ENCODE results near the gene TCF25. TPM values are rescaled to one million over a fixed set of nuclear protein-coding genes. Genes with fewer than 3 reads are reported as not detected.

TCF25 gene
- polyA plus RNA-seq, 1 experiment = 219 TPM

DNA sequence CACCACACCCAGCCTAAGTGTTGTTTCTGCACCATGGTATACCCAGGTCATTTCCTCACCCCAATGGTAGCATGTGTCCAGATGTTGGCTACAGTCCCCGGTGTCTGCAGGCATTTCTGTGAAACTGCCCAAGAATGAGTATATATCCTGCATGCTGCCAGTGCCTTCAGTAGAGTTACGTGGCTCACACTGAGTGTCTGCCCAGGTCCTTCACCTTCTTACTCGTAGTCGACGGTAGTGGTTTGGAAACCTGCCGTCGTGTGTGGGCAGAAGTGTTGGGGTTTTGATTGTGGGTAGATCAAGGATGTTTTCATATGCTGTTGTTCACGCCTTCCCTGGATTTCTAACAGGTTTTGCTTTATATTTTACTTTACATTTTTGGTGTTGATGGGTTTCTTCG, 16.8 kb downstream of the TCF25 start:
- TF ChIP-seq, protein P1, sequence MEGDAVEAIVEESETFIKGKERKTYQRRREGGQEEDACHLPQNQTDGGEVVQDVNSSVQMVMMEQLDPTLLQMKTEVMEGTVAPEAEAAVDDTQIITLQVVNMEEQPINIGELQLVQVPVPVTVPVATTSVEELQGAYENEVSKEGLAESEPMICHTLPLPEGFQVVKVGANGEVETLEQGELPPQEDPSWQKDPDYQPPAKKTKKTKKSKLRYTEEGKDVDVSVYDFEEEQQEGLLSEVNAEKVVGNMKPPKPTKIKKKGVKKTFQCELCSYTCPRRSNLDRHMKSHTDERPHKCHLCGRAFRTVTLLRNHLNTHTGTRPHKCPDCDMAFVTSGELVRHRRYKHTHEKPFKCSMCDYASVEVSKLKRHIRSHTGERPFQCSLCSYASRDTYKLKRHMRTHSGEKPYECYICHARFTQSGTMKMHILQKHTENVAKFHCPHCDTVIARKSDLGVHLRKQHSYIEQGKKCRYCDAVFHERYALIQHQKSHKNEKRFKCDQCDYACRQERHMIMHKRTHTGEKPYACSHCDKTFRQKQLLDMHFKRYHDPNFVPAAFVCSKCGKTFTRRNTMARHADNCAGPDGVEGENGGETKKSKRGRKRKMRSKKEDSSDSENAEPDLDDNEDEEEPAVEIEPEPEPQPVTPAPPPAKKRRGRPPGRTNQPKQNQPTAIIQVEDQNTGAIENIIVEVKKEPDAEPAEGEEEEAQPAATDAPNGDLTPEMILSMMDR (IDR thresholded peaks at IDR 0.05; ENCODE audit: insufficient read depth, low read depth, low read length) = no peak
- DNase-seq (ENCODE audit: low read depth) = no peak
- H3K27me3 ChIP-seq (ENCODE audit: control insufficient read depth, insufficient read depth, low read length) = no peaks in the 10 kb centered on the region
- ChIA-PET CTCF (interaction anchor here (0.6 to 1.6 kb wide), 2 partner anchors 13 to 20 kb away, joined by 3 to 5 read pairs; no protein-coding TSS in a partner anchor), POLR2A (no interaction called here)
- peaks cover 51% of the 10 kb centered on the region for H3K36me3 ChIP-seq (ENCODE audit: control insufficient read depth, insufficient read depth, low read length)
- no peak overlapping the region for H3K4me3 ChIP-seq (ENCODE audit: low read depth, low read length)

- ChIA-PET CTCF (interaction anchor here (1.6 kb wide), 1 partner anchor 19 kb away, joined by 5 read pairs; no protein-coding TSS in a partner anchor), POLR2A (no interaction called here)
- Histone ChIP-seq H3K27me3 (ENCODE audit: control insufficient read depth, insufficient read depth, low read length) (no peaks in the 10 kb centered on the region), H3K4me3 (ENCODE audit: low read depth, low read length) (no peak overlapping the region), H3K36me3 (ENCODE audit: control insufficient read depth, insufficient read depth, low read length) (peaks cover 52% of the 10 kb centered on the region)
- TF ChIP-seq, protein P1 (IDR thresholded peaks at IDR 0.05; ENCODE audit: insufficient read depth, low read depth, low read length) = no peak
- no peak for DNase-seq (ENCODE audit: low read depth)
Observed at GRCh38 chr16:89890886-89891657, 17.7 kb downstream of the TCF25 start.

- Histone ChIP-seq H3K4me3 (ENCODE audit: low read depth, low read length) (no peak overlapping the region), H3K27me3 (ENCODE audit: control insufficient read depth, insufficient read depth, low read length) (no peaks in the 10 kb centered on the region), H3K36me3 (ENCODE audit: control insufficient read depth, insufficient read depth, low read length) (peaks cover 53% of the 10 kb centered on the region)
- TF ChIP-seq, protein P1 (IDR thresholded peaks at IDR 0.05; ENCODE audit: insufficient read depth, low read depth, low read length) = no peak
- ChIA-PET CTCF (interaction anchor here (1.6 kb wide), 1 partner anchor 18 kb away, joined by 5 read pairs; no protein-coding TSS in a partner anchor), POLR2A (no interaction called here)
- DNase-seq (ENCODE audit: low read depth) = no peak
Observed at GRCh38 chr16:89892055-89892630, 18.8 kb downstream of the TCF25 start.

GRCh38 chr16:89892635-89893034, 19.2 kb downstream of the TCF25 start:
- no peaks in the 10 kb centered on the region for H3K27me3 ChIP-seq (ENCODE audit: control insufficient read depth, insufficient read depth, low read length)
- ChIA-PET POLR2A (no interaction called here), CTCF (interaction anchor here (0.9 kb wide), 1 partner anchor 18 kb away, joined by 3 read pairs; no protein-coding TSS in a partner anchor)
- no peak for DNase-seq (ENCODE audit: low read depth)
- no peak overlapping the region for H3K4me3 ChIP-seq (ENCODE audit: low read depth, low read length)
- TF ChIP-seq, protein P1 (IDR thresholded peaks at IDR 0.05; ENCODE audit: insufficient read depth, low read depth, low read length) = no peak
- peaks cover 51% of the 10 kb centered on the region for H3K36me3 ChIP-seq (ENCODE audit: control insufficient read depth, insufficient read depth, low read length)
